ENCODE data around the gene DPM3.

The DPM3 gene

DNA sequence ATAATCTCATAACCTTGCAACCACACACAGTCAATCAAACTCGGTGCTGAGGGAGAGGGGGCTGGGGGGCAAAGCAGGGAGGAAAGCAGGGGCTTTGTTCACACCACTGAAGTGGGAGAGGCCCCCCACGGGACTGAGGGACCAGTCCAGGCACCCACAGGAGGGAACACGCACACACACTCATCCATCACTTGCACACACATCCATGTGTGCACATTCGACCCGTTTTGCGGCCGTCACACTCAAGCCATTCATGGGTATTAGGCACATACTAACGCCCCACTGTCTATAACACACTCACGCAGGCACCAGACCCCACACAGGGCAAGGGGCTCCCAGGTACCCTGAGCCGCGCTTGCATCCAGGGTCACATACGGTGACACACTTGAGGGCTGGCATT lies 47.7 kb downstream of the DPM3 start:
- no peaks in the 10 kb centered on the region for H3K9me3 ChIP-seq (ENCODE audit: control insufficient read depth, insufficient read depth, low read length)
- WGBS (ENCODE audit: insufficient coverage, insufficient read length): no CpG with 5 or more reads among the region's 12 CpGs
- H3K36me3 ChIP-seq (ENCODE audit: control insufficient read depth, insufficient read depth, low read length): no peaks in the 10 kb centered on the region
- no peaks in the 10 kb centered on the region for H3K27me3 ChIP-seq (ENCODE audit: control insufficient read depth, insufficient read depth, low read length)
- no peak for DNase-seq (ENCODE audit: low read depth, low spot score)
- H3K4me1 ChIP-seq (ENCODE audit: control insufficient read depth, insufficient read depth, low read length): peaks cover 8% of the 10 kb centered on the region; the same call in 1 of the 2 replicates
- H3K4me3 ChIP-seq (ENCODE audit: low read length): no peak overlapping the region
- no peak overlapping the region for H3K27ac ChIP-seq (ENCODE audit: low read length)

DNA sequence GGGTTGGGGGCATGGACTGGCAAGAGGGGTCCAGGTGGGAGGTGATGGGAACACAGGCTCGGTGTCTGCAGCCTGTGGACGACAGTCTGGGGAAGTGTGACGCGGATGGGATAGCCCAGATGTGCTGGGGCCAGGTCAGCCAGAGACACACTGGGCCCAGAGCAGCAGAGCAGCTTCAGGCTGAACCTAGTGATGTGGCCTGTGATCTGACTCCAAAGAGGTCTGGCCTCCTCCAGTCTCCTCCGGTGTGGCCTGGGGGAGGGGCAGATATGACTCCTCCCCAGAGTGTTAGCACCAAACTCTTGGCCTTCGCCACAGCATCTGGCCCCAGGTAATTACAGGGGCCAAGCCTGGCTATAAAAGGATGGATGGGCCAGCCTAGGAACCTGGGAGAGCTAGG lies 48.2 kb downstream of the DPM3 start:
- Histone ChIP-seq H3K4me1 (ENCODE audit: control insufficient read depth, insufficient read depth, low read length) (peaks cover 8% of the 10 kb centered on the region; the same call in 1 of the 2 replicates), H3K36me3 (ENCODE audit: control insufficient read depth, insufficient read depth, low read length) (no peaks in the 10 kb centered on the region), H3K27ac (ENCODE audit: low read length) (no peak overlapping the region), H3K4me3 (ENCODE audit: low read length) (no peak overlapping the region), H3K9me3 (ENCODE audit: control insufficient read depth, insufficient read depth, low read length) (no peaks in the 10 kb centered on the region), H3K27me3 (ENCODE audit: control insufficient read depth, insufficient read depth, low read length) (no peaks in the 10 kb centered on the region)
- DNase-seq (ENCODE audit: low read depth, low spot score): no peak
- WGBS (ENCODE audit: insufficient coverage, insufficient read length): no CpG with 5 or more reads among the region's 6 CpGs

DNA sequence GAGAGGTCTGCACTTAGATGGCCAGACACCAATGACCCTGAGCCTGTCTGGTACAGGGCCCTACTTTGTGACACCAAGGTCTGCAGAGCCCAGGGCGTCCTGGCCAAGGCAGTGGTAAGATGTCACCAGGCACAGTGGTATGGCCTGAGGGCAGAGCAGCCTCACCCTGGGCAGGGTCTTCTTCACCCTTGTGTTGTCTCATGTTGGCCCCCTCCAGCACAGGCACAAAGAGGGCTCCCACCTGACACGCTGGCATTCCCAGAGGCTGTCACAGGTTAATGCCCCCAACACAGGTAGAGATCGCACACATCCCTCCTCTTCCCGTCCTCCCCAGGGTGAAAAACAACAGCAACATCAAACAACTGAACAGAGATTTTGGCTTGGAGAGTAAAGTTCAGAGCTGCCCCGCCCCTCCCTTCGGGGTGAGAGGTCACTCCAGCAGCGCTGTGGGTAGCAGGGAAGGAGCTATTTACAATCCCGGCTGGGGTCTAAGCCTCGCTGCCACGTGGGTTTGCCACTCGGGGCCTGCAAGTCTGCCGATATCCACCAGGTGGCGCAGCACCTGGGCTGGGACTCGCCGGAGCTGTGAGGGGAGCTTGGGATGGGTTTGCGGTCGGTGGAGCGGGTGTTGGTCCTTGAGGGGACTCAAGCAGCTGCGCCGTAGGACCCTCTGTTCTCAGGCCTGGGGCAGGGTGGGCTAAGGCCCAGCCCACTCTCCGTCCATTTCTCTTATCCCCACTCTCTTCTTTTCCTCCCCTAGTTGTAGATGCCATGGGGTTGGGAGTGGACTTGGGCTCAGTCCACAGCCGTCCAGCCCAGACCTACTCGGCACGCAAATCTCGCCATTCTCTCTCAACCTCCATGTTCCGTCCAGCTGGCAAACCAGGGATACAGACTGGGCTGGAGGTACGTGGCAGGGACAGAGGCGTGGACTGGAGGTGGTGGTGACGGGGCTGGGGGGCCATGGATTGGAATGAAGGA lies 49.0 kb downstream of the DPM3 start:
- no peak overlapping the region for H3K27ac ChIP-seq (ENCODE audit: low read length)
- peak; percentile 82 for DNase-seq (ENCODE audit: low read depth, low spot score)
- WGBS (ENCODE audit: insufficient coverage, insufficient read length): no CpG with 5 or more reads among the region's 29 CpGs
- no peaks in the 10 kb centered on the region for H3K27me3 ChIP-seq (ENCODE audit: control insufficient read depth, insufficient read depth, low read length)
- peaks cover 8% of the 10 kb centered on the region; the same call in 1 of the 2 replicates for H3K4me1 ChIP-seq (ENCODE audit: control insufficient read depth, insufficient read depth, low read length)
- H3K9me3 ChIP-seq (ENCODE audit: control insufficient read depth, insufficient read depth, low read length): no peaks in the 10 kb centered on the region
- H3K4me3 ChIP-seq (ENCODE audit: low read length): no peak overlapping the region
- no peaks in the 10 kb centered on the region for H3K36me3 ChIP-seq (ENCODE audit: control insufficient read depth, insufficient read depth, low read length)
